H1 (cell line): Measurements from ENCODE around the gene HOMER1. TPM values are rescaled to one million over a fixed set of nuclear protein-coding genes. Genes with fewer than 3 reads are reported as not detected.

Experiments used
- BCL11A ChIP-seq, 2 experiments: IDR thresholded peaks; one replicate each; pipeline ENCODE4 v1.6.1; 2011; ENCODE audit warnings: low read depth in 2 of 2, low read length in 2 of 2, mild to moderate bottlenecking in 2 of 2
- CBX5 ChIP-seq: fragments of 300-800, 300-1000 bp; sonication (generic); IDR thresholded peaks from 2 replicates; pipeline ENCODE4 v1.7.1; 2016; ENCODE audit warnings: antibody characterized with exemption, low read length, low read depth
- CHD1 ChIP-seq: IDR thresholded peaks from 2 replicates; pipeline ENCODE4 v1.6.1; 2012; ENCODE audit warnings: low read depth, low read length, improper control_type of control experiment
- CHD2 ChIP-seq: IDR thresholded peaks from 2 replicates; pipeline ENCODE4 v1.6.1; 2012; ENCODE audit warnings: low read length, improper control_type of control experiment
- EGR1 ChIP-seq: IDR thresholded peaks from 2 replicates; pipeline ENCODE4 v1.6.1; 2011; ENCODE audit warnings: low read depth, low read length, borderline replicate concordance
- GABPA ChIP-seq: IDR thresholded peaks from 2 replicates; pipeline ENCODE4 v1.6.1; 2011; ENCODE audit warnings: mild to moderate bottlenecking, low read length, moderate library complexity, borderline replicate concordance; ENCODE audit not compliant: insufficient read depth
- JUN ChIP-seq: IDR thresholded peaks from 2 replicates; pipeline ENCODE4 v1.6.1; 2011; ENCODE audit warnings: low read depth, mild to moderate bottlenecking, improper control_type of control experiment, low read length
- NANOG ChIP-seq: IDR thresholded peaks from 2 replicates; pipeline ENCODE4 v1.6.1; 2011; ENCODE audit warnings: low read length, low read depth, mild to moderate bottlenecking, inconsistent platforms; ENCODE audit not compliant: insufficient read depth, poor library complexity, severe bottlenecking
- PHF8 ChIP-seq: fragments of 200-600 bp; sonication (generic); conservative IDR thresholded peaks from 2 replicates; pipeline ENCODE4 v1.7.1; 2012; ENCODE audit warnings: low read depth, mild to moderate bottlenecking, inconsistent platforms, low read length, moderate library complexity
- TAF1 ChIP-seq: IDR thresholded peaks from 2 replicates; pipeline ENCODE4 v1.6.1; 2011; ENCODE audit warnings: mild to moderate bottlenecking, low read depth, low read length
- YY1 ChIP-seq: IDR thresholded peaks from 2 replicates; pipeline ENCODE4 v1.6.1; 2011; ENCODE audit warnings: low read depth, mild to moderate bottlenecking, low read length
- ZNF274 ChIP-seq: IDR thresholded peaks from 2 replicates; pipeline ENCODE4 v1.7.0; 2012; ENCODE audit warnings: low read length, borderline replicate concordance; ENCODE audit errors: extremely low read depth
- polyA plus RNA-seq, 7 experiments: library from polyadenylated mRNA; depleted of rRNA in 3 of 7; stranded (reverse) in 5 of 7; unstranded in 2 of 7; fragments of >200 nt in 5 of 7; fragments of 200-250 nt in 2 of 7; gene quantifications; 1 replicate in 5 of 7; 2 replicates in 1 of 7; 4 replicates in 1 of 7; pipeline versions ENCODE4 v1.2.1 to v1.2.3, GENCODE V29; 2011 to 2013; ENCODE audit warnings: missing spikeins in 2 of 7, mixed read lengths in 2 of 7
- total RNA-seq: library from RNA; stranded (reverse); fragmentation: NEBNext Ultra II Directional; extraction: Animal tissue kit (Norgen Biotek cat#: 25700); gene quantifications from 2 replicates; pipeline ENCODE4 v1.2.1, GENCODE V29; 2021
- TF ChIP-seq, protein P1 (sequence below): fragments of 300-600 bp; sonication (generic); IDR thresholded peaks from 2 replicates; pipeline ENCODE4 v1.7.1; 2012; ENCODE audit warnings: low read length, moderate library complexity, mild to moderate bottlenecking, inconsistent platforms; ENCODE audit not compliant: insufficient replicate concordance

Gene HOMER1
- total and polyA plus RNA-seq, 2 of the 8 experiments (the other 6 are each of a cell fraction or from before 2014, with no cell fraction given) = 6.4 to 57.9 TPM

DNA sequence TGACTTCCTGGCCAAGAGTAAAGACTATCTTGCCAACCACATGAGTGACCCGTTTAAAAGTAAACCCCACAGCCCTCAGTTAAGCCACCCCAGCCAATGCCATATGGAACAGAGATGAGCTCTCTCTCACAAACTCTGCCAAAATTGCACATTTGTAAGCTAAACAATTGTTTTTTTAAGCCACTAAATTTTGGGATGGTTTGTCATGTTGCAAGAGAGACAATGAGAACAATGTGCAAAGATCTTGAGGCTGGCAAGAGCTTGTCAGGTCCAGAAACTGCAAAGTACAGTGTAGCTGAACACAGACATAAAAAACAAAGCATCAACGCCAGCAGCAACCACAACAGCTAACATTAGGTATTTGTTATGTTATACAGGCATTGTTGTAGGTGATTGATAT is 27.8 kb downstream of the HOMER1 start (continued):
- TF ChIP-seq, protein P1, sequence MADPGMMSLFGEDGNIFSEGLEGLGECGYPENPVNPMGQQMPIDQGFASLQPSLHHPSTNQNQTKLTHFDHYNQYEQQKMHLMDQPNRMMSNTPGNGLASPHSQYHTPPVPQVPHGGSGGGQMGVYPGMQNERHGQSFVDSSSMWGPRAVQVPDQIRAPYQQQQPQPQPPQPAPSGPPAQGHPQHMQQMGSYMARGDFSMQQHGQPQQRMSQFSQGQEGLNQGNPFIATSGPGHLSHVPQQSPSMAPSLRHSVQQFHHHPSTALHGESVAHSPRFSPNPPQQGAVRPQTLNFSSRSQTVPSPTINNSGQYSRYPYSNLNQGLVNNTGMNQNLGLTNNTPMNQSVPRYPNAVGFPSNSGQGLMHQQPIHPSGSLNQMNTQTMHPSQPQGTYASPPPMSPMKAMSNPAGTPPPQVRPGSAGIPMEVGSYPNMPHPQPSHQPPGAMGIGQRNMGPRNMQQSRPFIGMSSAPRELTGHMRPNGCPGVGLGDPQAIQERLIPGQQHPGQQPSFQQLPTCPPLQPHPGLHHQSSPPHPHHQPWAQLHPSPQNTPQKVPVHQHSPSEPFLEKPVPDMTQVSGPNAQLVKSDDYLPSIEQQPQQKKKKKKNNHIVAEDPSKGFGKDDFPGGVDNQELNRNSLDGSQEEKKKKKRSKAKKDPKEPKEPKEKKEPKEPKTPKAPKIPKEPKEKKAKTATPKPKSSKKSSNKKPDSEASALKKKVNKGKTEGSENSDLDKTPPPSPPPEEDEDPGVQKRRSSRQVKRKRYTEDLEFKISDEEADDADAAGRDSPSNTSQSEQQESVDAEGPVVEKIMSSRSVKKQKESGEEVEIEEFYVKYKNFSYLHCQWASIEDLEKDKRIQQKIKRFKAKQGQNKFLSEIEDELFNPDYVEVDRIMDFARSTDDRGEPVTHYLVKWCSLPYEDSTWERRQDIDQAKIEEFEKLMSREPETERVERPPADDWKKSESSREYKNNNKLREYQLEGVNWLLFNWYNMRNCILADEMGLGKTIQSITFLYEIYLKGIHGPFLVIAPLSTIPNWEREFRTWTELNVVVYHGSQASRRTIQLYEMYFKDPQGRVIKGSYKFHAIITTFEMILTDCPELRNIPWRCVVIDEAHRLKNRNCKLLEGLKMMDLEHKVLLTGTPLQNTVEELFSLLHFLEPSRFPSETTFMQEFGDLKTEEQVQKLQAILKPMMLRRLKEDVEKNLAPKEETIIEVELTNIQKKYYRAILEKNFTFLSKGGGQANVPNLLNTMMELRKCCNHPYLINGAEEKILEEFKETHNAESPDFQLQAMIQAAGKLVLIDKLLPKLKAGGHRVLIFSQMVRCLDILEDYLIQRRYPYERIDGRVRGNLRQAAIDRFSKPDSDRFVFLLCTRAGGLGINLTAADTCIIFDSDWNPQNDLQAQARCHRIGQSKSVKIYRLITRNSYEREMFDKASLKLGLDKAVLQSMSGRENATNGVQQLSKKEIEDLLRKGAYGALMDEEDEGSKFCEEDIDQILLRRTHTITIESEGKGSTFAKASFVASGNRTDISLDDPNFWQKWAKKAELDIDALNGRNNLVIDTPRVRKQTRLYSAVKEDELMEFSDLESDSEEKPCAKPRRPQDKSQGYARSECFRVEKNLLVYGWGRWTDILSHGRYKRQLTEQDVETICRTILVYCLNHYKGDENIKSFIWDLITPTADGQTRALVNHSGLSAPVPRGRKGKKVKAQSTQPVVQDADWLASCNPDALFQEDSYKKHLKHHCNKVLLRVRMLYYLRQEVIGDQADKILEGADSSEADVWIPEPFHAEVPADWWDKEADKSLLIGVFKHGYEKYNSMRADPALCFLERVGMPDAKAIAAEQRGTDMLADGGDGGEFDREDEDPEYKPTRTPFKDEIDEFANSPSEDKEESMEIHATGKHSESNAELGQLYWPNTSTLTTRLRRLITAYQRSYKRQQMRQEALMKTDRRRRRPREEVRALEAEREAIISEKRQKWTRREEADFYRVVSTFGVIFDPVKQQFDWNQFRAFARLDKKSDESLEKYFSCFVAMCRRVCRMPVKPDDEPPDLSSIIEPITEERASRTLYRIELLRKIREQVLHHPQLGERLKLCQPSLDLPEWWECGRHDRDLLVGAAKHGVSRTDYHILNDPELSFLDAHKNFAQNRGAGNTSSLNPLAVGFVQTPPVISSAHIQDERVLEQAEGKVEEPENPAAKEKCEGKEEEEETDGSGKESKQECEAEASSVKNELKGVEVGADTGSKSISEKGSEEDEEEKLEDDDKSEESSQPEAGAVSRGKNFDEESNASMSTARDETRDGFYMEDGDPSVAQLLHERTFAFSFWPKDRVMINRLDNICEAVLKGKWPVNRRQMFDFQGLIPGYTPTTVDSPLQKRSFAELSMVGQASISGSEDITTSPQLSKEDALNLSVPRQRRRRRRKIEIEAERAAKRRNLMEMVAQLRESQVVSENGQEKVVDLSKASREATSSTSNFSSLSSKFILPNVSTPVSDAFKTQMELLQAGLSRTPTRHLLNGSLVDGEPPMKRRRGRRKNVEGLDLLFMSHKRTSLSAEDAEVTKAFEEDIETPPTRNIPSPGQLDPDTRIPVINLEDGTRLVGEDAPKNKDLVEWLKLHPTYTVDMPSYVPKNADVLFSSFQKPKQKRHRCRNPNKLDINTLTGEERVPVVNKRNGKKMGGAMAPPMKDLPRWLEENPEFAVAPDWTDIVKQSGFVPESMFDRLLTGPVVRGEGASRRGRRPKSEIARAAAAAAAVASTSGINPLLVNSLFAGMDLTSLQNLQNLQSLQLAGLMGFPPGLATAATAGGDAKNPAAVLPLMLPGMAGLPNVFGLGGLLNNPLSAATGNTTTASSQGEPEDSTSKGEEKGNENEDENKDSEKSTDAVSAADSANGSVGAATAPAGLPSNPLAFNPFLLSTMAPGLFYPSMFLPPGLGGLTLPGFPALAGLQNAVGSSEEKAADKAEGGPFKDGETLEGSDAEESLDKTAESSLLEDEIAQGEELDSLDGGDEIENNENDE = no peak
- no peak for TF ChIP-seq TAF1
- TF ChIP-seq CHD2 = no peak
- no peak for TF ChIP-seq YY1
- no peak for TF ChIP-seq NANOG
- no peak for TF ChIP-seq JUN
- TF ChIP-seq CBX5 = no peak
- no peak for TF ChIP-seq GABPA
- no peak for TF ChIP-seq ZNF274
- TF ChIP-seq PHF8 = no peak
- TF ChIP-seq CHD1 = no peak
- TF ChIP-seq EGR1 = no peak
- TF ChIP-seq BCL11A (IDR thresholded peaks at IDR 0.05; ENCODE audit: low read depth in 2 of 2, low read length in 2 of 2) = no peak
